ENCODE data around the gene KLHDC7A.

KLHDC7A gene

DNA sequence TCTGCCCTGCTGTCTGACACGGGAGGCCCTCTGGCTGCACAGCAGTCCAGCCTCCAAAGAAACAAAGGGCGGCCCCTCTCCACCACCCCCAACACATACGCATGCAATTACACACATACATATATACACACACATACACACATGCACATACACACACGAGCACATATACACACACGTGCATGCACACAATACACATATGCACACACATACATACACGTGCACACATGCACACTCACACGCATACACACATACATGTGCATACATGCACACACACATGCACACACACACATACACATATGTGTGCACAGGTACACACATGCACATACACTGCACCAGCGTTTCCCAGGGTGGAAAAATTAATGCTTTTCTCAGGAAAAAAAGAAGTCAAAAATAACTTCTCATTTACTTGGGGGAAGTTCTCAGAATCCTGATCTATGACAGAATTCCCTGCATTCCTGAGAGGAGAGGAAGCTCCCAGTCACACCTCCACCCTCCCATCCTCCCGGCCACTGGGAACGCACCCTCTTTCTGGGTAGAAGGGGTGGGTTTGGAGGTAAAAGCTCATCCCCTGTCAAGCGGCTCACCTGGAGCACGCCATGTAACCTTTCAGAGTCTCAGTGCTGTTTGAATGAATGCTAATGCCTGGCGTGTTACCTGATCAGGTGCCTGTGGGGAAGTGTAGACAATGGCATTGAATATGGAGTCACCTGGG lies 33.1 kb upstream of the KLHDC7A start:
- Histone ChIP-seq H3K27ac (replicated peaks) (no peak overlapping the region), H3K4me3 (replicated peaks; ENCODE audit: insufficient read depth, low read length) (no peak overlapping the region), H3K27me3 (ENCODE audit: insufficient read depth, poor library complexity, severe bottlenecking) (no peaks in the 10 kb centered on the region)
- TF ChIP-seq POLR2AphosphoS5 (IDR thresholded peaks at IDR 0.05; ENCODE audit: low read depth) (no peak), SPI1 (IDR thresholded peaks at IDR 0.05; ENCODE audit: borderline replicate concordance, low read depth) (no peak), GABPA (IDR thresholded peaks at IDR 0.05; ENCODE audit: low read depth) (no peak)
- TF ChIP-seq, protein P1, sequence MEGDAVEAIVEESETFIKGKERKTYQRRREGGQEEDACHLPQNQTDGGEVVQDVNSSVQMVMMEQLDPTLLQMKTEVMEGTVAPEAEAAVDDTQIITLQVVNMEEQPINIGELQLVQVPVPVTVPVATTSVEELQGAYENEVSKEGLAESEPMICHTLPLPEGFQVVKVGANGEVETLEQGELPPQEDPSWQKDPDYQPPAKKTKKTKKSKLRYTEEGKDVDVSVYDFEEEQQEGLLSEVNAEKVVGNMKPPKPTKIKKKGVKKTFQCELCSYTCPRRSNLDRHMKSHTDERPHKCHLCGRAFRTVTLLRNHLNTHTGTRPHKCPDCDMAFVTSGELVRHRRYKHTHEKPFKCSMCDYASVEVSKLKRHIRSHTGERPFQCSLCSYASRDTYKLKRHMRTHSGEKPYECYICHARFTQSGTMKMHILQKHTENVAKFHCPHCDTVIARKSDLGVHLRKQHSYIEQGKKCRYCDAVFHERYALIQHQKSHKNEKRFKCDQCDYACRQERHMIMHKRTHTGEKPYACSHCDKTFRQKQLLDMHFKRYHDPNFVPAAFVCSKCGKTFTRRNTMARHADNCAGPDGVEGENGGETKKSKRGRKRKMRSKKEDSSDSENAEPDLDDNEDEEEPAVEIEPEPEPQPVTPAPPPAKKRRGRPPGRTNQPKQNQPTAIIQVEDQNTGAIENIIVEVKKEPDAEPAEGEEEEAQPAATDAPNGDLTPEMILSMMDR (IDR thresholded peaks at IDR 0.05; ENCODE audit: insufficient read depth, low read length), result no peak
- TF ChIP-seq, protein P2, sequence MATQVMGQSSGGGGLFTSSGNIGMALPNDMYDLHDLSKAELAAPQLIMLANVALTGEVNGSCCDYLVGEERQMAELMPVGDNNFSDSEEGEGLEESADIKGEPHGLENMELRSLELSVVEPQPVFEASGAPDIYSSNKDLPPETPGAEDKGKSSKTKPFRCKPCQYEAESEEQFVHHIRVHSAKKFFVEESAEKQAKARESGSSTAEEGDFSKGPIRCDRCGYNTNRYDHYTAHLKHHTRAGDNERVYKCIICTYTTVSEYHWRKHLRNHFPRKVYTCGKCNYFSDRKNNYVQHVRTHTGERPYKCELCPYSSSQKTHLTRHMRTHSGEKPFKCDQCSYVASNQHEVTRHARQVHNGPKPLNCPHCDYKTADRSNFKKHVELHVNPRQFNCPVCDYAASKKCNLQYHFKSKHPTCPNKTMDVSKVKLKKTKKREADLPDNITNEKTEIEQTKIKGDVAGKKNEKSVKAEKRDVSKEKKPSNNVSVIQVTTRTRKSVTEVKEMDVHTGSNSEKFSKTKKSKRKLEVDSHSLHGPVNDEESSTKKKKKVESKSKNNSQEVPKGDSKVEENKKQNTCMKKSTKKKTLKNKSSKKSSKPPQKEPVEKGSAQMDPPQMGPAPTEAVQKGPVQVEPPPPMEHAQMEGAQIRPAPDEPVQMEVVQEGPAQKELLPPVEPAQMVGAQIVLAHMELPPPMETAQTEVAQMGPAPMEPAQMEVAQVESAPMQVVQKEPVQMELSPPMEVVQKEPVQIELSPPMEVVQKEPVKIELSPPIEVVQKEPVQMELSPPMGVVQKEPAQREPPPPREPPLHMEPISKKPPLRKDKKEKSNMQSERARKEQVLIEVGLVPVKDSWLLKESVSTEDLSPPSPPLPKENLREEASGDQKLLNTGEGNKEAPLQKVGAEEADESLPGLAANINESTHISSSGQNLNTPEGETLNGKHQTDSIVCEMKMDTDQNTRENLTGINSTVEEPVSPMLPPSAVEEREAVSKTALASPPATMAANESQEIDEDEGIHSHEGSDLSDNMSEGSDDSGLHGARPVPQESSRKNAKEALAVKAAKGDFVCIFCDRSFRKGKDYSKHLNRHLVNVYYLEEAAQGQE (IDR thresholded peaks at IDR 0.05; ENCODE audit: insufficient replicate concordance, low read depth), result no peak
- no peak for DNase-seq (ENCODE audit: low read depth in 1 of 2, low spot score in 1 of 2)

DNA sequence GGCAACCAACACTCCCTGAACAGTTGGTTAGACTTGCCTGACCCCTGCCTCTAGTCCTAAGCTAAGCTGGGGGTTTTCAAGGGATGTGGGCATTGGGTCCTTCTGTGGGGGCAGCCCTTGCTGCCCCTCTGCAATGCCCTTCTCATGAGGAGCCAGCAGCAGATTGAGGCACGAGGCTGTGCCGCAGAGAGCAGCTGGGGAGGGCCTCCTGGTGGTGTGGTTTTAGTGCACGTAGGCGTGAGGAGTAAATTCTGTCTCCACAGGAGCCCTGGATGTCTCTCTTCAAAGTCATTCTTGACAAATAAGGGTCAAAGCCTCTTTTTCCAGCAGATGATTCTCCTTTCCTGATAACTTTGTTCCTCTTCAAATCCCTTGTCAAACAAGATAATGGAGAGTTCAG lies 31.8 kb upstream of the KLHDC7A start:
- no peak overlapping the region for H3K4me3 ChIP-seq (replicated peaks; ENCODE audit: insufficient read depth, low read length)
- H3K27ac ChIP-seq (replicated peaks), result no peak overlapping the region
- DNase-seq (ENCODE audit: low read depth in 1 of 2, low spot score in 1 of 2), result no peak
- no peaks in the 10 kb centered on the region for H3K27me3 ChIP-seq (ENCODE audit: insufficient read depth, poor library complexity, severe bottlenecking)
- TF ChIP-seq, protein P1 (IDR thresholded peaks at IDR 0.05; ENCODE audit: insufficient read depth, low read length), result no peak
- TF ChIP-seq, protein P2 (IDR thresholded peaks at IDR 0.05; ENCODE audit: insufficient replicate concordance, low read depth), result no peak
- no peak for TF ChIP-seq POLR2AphosphoS5 (IDR thresholded peaks at IDR 0.05; ENCODE audit: low read depth)
- TF ChIP-seq SPI1 (IDR thresholded peaks at IDR 0.05; ENCODE audit: borderline replicate concordance, low read depth), result no peak
- TF ChIP-seq GABPA (IDR thresholded peaks at IDR 0.05; ENCODE audit: low read depth), result no peak

DNA sequence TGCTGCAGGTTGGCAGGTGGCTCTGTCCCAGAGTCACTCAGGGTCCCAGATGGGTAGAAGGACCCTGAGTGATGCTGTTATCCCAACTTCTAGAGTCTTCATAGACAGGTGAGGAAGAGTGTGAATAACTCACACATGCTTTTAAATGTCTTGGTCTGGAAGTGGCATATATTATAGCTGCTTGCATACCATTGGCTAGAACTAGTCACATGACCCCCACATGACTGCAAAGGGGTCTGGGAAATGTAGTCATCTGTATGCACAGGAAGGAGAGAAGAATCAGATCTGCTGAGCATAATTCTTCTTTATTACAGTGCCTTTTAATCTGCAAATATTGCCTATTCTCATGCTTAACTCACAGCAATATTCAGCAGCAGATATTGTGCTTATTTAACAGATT lies 28.2 kb upstream of the KLHDC7A start:
- no peak for TF ChIP-seq GABPA (IDR thresholded peaks at IDR 0.05; ENCODE audit: low read depth)
- Histone ChIP-seq H3K27me3 (ENCODE audit: insufficient read depth, poor library complexity, severe bottlenecking) (no peaks in the 10 kb centered on the region), H3K27ac (replicated peaks) (no peak overlapping the region), H3K4me3 (replicated peaks; ENCODE audit: insufficient read depth, low read length) (no peak overlapping the region)
- no peak for DNase-seq (ENCODE audit: low read depth in 1 of 2, low spot score in 1 of 2)

DNA sequence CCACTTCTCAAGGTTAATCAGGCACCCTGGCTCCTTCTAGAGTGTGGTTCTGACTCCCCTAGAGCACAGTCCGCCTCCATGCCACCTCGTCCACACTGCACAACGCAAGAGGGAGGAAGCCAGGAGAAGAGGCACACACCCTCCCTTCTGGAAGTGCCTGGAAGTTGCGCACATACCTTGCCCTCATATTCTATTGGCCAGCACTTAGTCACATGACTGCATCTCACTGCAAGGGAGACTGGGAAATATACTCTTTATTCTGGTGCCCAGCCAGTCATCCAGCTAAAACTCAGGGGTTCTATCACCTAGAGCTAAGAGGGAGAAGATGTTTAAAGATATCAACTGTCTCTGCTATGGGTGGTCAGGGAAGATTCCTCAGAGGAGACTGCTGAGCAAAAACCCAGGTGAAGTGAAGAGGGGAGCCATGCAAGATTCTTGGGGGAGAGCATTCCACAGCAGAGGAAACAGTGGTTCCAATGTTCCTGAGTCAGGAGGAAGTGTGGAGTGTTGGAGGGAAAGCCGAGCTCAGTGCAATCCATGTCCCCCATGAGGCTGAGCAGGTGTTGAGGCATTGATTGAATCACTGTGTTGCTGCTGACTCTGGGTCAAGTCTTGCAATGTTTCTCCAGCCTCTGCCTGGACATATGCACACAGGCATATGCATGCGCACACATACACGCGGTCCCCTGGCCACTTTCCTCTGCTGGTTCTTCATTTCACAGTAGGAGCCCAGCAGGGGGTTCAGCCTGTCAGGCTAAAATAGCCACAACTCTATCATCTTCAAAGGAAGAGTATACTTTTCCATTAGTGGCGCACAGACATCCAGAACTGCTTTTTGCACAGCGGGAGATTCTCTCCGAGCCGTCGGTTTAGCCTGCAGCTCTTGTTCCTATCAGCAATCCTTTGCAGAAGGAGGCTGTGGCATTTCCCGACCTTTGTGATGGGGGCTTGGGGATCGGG lies 22.3 kb upstream of the KLHDC7A start:
- TF ChIP-seq, protein P1 (IDR thresholded peaks at IDR 0.05; ENCODE audit: insufficient read depth, low read length), result no peak
- TF ChIP-seq SPI1 (IDR thresholded peaks at IDR 0.05; ENCODE audit: borderline replicate concordance, low read depth) (no peak), POLR2AphosphoS5 (IDR thresholded peaks at IDR 0.05; ENCODE audit: low read depth) (no peak), GABPA (IDR thresholded peaks at IDR 0.05; ENCODE audit: low read depth) (no peak)
- TF ChIP-seq, protein P2 (IDR thresholded peaks at IDR 0.05; ENCODE audit: insufficient replicate concordance, low read depth), result no peak
- no peak for DNase-seq (ENCODE audit: low read depth in 1 of 2, low spot score in 1 of 2)
- Histone ChIP-seq H3K27ac (replicated peaks) (no peak overlapping the region), H3K27me3 (ENCODE audit: insufficient read depth, poor library complexity, severe bottlenecking) (no peaks in the 10 kb centered on the region), H3K4me3 (replicated peaks; ENCODE audit: insufficient read depth, low read length) (no peak overlapping the region)
